Measurements from ENCODE around the gene RAP1B.

The RAP1B gene

DNA sequence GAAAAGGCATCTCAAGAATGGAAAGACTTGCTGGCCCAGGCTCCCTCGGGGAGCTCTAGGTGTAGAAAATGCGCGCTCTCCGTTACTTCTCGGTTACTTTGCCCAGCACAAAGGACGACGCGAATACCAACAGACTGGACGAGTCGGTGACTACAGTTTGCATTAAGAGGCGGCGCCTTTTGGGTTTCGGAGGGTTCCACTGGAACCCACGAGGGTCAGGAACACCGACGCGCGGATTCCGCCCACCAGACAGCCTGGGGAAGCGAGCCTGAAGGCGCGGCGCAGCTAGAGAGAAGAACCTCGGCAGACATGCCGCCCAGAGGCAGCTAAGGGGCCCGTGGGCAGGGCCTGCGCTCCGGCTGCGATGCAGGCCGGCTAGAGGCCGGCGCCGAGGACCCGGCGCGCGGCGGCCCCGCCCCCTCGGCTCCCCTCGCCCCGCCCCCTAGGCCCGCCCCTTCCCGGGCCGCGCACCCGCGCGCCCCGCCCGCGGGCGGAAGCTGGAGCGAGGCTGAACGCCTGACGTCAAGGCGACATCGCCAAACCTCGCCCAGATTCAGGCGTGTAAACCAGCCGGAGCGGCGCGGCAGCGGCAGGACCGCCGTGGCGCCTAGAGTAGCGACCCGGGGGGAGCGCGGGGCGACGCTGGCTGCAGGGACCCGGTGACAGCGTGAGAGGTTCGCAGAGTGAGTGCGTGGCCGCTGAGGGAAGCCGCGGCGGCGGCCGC is at the start of gene RAP1B:
Gene RAP1B, plus strand, starts transcription at position 530 of the 724 bp plus-strand sequence. CDS start 37,826 bp downstream, outside the sequence.
- DNase-seq (ENCODE audit: low spot score), result peak; percentile 92

DNA sequence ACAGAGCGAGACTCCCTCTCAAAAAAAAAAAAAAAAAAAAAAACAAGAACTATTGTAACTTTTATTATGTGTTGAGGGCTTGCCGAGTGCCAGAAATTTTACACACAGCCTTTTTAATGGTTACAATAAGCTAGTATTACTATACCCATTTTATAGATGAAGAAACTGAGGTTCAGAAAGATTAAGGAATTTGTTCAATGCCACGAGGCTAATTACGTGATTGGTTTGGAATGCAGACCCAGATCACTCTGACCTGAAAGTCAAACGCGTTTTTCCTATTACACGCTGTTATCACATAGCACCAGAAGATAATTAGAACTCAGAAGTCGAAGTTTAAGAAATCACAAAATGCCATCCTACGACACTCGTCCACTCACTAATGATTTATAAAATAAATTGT is 48.9 kb upstream of the RAP1B start:
- no peak for DNase-seq (ENCODE audit: low spot score)

DNA sequence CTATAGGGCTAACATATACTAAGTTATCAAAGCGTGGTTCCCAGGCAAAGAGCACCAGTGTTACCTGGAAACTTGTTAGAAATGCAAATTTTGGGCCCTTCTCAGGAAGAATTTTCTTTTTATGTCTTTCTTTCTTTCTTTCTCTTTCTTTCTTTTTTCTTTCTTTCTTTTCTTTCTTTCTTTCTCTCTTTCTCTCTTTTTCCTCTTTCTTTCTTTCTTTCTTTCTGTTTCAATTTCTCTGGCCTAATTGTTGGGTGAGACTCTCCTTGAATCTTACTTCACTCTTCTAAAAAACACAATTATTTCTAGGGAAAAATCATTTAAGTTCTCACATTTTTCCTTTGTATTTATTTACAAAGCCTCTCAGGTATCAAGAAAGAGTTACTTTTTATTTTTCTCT is 46.5 kb upstream of the RAP1B start:
- DNase-seq (ENCODE audit: low spot score), result no peak

GRCh38 chr12:68565391-68565903 is 45.3 kb upstream of the RAP1B start:
- peak; percentile 55 for DNase-seq (ENCODE audit: low spot score)

DNA sequence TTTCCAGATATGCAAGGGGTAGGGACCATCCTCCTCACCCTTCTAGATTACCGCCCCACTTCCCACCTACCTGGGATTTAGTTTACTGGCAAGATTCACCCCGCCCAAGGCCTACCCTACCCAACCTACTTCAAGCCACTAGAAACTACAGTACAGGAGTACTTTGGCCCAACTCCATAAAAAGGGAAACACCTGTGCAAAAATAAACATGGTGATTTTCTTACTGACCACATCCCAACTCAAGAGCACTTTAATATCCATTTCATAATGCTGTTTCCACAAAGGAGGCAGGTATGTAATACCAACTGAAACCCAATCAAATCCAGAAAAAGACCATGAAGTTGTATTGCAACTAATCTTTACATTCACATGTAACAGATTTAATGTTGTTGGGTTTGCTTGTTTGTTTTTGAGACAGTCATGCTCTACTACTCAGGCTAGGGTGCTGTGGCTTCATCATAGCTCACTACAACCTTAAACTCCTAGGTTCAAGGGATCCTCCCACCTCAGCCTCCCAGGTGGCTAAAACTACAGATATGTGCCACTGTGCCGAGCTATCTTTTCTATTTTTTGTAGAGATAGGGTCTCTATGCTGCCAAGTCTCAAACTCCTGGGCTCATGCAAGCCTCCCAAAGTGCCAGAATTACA is 41.7 kb upstream of the RAP1B start:
- no peak for DNase-seq (ENCODE audit: low spot score)

DNA sequence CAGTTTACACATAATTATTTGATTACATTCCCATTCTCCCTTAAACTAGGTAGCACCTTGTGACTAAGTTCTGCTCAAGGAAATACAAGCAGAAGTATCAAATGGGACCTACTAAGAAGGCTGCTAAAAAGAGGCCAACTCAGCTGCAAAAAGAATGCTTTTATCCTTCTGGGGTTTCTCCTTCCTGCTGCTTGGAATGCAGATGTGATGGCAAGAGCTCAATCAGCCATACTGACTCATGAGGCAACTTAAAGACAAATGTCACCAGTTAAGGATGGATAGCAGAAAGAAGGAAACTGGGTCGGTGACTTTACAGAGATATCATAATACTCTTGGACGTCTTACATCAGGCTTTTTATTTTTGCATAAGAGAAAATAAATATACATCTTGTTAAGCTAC is 38.0 kb upstream of the RAP1B start:
- no peak for DNase-seq (ENCODE audit: low spot score)

- no peak for DNase-seq (ENCODE audit: low spot score)
These were observed 37.3 kb upstream of the RAP1B start for GRCh38 chr12:68573406-68573805.

- no peak for DNase-seq (ENCODE audit: low spot score)
These were observed 32.8 kb upstream of the RAP1B start for GRCh38 chr12:68577949-68578348.

GRCh38 chr12:68578765-68579164 is 31.9 kb upstream of the RAP1B start:
- no peak for DNase-seq (ENCODE audit: low spot score)

- no peak for DNase-seq (ENCODE audit: low spot score)
These were observed 31.4 kb upstream of the RAP1B start for GRCh38 chr12:68579254-68579653.

DNA sequence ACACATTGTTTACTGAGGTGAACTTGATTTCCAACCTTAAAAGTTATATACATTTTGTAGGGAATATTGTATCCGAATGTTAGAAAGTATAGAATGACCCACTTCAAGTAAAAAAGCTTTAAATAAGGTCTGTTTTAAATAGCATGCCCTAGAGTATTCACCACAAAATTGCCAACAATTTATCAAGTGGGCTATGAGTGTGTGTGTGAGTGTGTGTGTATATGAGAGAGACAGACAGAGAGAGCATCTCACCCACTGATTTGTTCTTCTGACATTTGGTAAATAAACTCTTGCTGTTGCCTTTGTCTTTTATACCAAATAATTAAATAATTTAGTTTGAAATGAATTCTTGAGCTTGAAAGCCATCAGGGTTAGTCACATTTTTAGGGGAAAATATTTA is 29.8 kb upstream of the RAP1B start:
- no peak for DNase-seq (ENCODE audit: low spot score)

DNA sequence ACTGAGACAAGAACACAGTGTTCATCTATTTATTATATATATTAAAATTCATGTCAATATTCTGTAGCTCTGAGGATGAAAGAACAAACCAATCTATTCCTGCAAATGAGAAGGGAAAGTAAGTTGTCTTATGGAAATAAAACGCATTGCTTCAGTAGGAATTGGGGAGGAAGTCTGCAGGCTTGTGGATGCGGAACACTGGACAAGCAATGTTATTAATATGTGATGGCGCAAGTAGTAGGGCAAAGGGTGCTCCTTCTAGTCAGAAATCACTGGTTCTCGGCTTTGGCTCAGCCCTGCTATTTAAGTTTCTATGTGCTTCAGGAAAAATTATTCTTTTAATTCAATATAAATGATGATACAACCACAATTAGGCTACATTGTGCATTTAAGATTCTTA is 28.8 kb upstream of the RAP1B start:
- no peak for DNase-seq (ENCODE audit: low spot score)

DNA sequence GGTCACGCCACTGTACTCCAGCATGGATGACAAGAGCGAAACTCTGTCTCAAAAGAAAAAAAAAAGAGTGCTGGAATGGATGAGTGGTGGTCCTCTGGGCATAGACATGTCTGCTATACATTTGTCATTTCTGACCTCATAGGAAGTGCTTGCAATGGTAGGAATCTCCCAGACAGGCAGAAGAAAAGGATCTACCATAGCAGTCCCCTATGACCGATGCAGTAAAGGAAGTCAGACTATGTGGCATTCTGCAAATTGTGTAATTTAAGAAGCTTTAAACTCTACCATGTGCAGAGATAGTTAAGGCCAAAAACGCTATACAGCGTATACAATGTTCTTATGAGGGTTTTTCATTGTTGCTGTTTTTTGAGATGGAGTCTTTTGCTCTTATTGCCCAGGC is 24.7 kb upstream of the RAP1B start:
- no peak for DNase-seq (ENCODE audit: low spot score)

- DNase-seq (ENCODE audit: low spot score), result peak; percentile 39
These were observed 23.2 kb upstream of the RAP1B start for GRCh38 chr12:68587448-68587873.

GRCh38 chr12:68589194-68589593 is 21.5 kb upstream of the RAP1B start:
- DNase-seq (ENCODE audit: low spot score), result no peak

DNA sequence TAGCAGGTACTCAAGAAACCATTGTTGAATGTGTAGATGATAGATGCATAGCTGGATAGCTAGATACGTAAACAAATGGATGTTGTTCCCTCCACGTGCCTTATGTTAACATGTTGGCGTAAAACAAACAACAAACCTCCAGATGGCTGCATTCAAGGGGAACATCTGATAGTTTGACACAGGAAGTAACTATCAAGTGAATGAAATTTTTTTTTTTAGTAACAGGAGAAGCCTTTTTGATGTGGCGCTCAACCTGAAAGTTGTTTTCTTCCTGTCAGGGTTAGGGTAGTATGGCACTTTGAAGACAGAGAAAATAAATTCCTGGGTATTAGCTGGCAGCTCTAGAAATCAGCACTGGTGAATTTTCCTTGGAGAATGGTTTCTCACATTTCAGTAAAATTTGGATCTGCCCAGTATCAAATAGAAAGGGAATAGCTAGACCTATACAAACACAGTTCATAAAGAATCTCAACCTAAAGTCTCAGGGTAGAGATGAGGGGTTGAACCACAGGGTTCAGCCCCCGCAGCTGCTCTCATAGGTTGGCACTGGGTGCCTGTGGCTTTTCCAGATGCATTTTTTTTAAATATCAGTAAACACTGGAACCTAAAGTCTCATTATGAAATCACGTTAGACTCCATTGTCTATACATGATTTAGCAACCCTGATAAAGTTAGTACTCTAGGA is 18.8 kb upstream of the RAP1B start:
- DNase-seq (ENCODE audit: low spot score), result peak; percentile 49

GRCh38 chr12:68595241-68595640 is 15.5 kb upstream of the RAP1B start:
- no peak for DNase-seq (ENCODE audit: low spot score)

GRCh38 chr12:68601767-68602166 is 8.9 kb upstream of the RAP1B start:
- no peak for DNase-seq (ENCODE audit: low spot score)

- DNase-seq (ENCODE audit: low spot score), result no peak
These were observed 8.0 kb upstream of the RAP1B start for GRCh38 chr12:68602720-68603119.

DNA sequence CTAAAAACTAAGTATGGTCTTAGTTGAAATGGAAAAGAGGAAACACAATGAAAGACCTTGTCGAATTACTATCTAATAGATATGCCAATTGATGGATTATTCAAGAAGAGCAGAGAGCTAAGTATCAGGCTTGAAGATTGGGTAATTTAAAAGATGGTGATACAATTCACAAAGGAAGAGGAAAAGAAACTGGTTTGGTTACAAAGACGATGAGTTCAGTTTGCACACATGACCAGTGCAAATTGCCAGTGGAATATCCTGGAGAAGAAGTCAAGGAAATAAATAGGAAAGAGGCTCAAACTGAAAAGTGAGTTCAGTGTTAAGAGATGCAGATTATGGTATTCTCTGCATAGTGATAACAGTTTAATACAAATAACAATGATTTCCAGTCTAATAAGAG is 2.5 kb upstream of the RAP1B start:
- DNase-seq (ENCODE audit: low spot score), result no peak

DNA sequence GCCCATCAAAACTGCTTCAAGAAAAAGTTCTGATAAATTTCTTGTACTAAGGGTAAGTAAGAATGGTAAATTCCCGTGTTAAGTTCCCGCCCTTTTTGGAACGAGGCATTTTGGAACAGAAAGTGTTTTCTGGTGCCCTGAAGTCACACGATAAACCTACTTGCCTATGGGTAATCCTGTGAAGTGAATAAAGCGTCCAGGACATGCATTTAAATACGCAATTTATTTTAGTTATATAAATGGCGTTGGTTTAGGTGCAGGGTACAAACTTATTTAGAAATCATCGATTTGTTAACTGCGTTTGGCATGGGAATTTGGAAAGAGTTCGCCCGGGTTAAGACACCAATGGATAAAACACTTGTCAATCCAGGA is 715 bp upstream of the RAP1B start:
- no peak for DNase-seq (ENCODE audit: low spot score)

DNA sequence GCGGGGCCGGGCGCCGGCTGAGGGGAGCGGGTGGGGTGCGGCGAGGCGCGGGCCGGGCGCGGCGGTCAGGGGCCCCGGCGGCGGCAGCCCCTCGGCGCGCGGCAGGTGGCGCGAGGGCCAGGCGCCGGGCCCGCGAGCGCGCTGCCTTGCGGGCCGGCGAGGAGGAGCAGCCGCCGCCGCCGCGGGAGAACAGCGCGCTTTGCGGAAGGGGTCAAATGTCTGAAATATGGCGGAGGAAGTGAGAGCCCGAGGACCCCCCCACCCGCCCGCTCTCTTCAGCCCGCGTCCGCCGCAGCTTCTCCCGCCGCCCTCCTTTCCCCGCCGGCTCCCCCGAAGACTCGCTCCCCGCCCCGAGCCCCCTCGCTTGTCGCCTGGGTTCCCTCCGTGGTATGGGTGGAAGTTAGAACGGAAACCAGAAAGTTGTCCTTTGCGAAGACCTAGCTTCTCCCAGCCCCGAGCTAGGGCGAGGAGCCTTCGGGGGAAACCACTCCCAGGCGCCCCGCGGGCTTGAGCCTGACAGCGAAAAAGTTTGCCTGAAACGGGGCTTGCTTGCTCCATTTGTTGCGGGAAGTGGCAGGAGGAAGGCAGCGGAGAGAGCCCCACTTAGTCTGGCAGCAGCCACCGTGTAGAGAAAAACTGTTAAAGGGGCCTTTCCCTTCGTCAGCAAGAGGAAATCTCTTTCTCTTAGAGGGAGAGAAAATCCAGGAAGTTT is 551 bp downstream of the RAP1B start:
- DNase-seq (ENCODE audit: low spot score), result peak; percentile 49

DNA sequence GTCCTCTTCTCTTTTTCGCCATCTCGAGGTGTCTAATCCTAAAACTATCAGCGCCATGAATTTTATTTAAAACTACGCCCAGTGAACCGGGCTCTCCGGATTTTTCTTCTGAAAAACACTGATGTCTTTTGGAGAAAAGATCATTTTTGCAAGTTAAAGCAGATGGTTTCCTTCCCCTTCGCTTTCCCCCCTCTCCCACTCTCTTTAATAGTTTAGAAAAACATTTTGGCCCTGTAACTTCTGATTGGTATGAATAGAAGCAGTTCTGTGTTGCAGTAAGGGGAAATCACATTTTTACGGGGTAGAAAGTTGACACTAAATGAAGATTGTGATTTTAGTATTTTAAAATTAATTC is 1.1 kb downstream of the RAP1B start:
- no peak for DNase-seq (ENCODE audit: low spot score)
